Measurements from ENCODE around the gene LENG8.

DNA sequence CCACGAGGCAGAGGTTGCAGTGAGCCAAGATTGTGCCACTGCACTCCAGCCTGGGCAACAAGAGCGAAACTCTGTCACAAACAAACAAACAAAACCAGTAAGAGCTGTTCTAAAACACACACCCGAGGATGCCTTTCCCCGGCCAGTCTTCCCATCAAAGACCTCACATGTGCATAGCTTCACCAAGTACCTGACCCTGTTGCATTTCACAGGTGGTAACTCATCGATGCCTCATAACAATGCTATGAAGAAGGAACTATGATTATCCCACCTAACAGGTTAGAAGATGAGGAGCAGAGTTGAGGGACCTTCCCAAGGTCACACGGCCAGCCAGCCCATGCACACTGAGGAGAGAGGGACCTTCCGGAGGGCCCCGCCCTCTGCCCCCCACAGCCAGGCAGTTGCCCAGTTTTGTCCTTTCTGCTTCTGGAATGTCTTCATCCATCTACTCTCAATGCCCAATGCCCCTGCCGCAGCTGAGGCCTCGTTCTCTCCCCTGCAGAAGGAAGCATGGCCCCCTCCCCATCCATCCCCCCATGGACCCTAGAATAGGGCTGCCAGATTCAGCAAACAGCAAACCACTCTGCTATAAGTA, 16.8 kb upstream of the LENG8 start:
- no peak for TF ChIP-seq BACH2 (CRISPR knock-in tag; IDR thresholded peaks at IDR 0.05; ENCODE audit: borderline replicate concordance)
- TF ChIP-seq RARB (CRISPR knock-in tag; IDR thresholded peaks at IDR 0.05): no peak
